ENCODE results near the gene NMD3.

The NMD3 gene

GRCh38 chr3:161293381-161293780 is 72.3 kb downstream of the NMD3 start:
- no peak overlapping the region for H3K4me3 ChIP-seq (ENCODE audit: low read depth, low read length)
- no peak for DNase-seq (ENCODE audit: low read depth)
- TF ChIP-seq, protein P1, sequence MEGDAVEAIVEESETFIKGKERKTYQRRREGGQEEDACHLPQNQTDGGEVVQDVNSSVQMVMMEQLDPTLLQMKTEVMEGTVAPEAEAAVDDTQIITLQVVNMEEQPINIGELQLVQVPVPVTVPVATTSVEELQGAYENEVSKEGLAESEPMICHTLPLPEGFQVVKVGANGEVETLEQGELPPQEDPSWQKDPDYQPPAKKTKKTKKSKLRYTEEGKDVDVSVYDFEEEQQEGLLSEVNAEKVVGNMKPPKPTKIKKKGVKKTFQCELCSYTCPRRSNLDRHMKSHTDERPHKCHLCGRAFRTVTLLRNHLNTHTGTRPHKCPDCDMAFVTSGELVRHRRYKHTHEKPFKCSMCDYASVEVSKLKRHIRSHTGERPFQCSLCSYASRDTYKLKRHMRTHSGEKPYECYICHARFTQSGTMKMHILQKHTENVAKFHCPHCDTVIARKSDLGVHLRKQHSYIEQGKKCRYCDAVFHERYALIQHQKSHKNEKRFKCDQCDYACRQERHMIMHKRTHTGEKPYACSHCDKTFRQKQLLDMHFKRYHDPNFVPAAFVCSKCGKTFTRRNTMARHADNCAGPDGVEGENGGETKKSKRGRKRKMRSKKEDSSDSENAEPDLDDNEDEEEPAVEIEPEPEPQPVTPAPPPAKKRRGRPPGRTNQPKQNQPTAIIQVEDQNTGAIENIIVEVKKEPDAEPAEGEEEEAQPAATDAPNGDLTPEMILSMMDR (conservative IDR thresholded peaks at IDR 0.05; ENCODE audit: low read depth, low read length) = no peak

DNA sequence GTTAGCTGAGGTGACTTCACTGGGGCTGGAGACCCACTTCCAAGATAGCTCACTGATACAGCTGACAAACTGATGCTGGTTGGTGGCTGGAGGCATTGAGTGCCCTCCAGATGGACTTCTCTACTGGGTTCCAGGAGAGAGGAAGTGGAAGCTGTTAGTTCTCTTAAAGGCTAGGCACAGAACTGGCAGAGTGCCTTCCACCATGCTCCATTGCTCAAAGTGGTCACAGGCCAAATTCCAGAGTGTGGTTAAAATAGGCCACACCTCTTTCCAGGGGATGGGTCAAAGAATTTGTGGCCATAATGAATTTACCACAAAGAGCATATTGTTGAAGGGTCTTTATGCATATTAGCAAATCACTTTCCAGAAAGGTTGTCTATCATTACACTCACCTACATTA is 74.2 kb downstream of the NMD3 start:
- peak; percentile 43 for DNase-seq (ENCODE audit: low read depth)
- TF ChIP-seq, protein P1 (conservative IDR thresholded peaks at IDR 0.05; ENCODE audit: low read depth, low read length) = no peak

DNA sequence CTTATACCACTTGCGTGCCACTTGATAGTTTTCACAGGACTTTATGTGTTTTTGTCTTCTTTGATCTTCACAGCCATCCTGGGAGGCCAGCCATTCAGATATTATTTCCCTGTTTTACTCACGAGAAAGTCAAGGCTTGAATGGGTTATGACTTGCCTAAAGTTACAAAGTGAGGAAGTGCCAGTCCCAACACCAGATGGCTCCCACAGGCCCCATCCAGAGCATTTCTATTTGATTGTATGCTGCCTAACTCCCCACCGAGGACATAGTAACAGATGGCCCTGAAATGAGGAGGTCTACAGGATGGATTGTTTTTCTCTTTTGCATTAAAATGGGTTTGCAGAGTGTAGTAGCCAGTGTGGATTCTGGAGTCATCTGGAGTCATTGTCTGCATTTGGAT is 75.7 kb downstream of the NMD3 start:
- TF ChIP-seq, protein P1 (conservative IDR thresholded peaks at IDR 0.05; ENCODE audit: low read depth, low read length) = no peak
- no peak overlapping the region for H3K4me3 ChIP-seq (ENCODE audit: low read depth, low read length)
- no peak for DNase-seq (ENCODE audit: low read depth)

More for the DNA sequence above, 74.2 kb downstream of the NMD3 start:
- H3K4me3 ChIP-seq (ENCODE audit: low read depth, low read length) = no peak overlapping the region

Measured in choroid plexus epithelial cell (primary cell).